Neural crest cell (in vitro differentiated cells): Measurements from ENCODE around the gene BMPER. TPM values are rescaled to one million over a fixed set of nuclear protein-coding genes. Genes with fewer than 3 reads are reported as not detected.

Source experiments
- DNase-seq: peaks from one replicate; pipeline ENCODE4 v3.0.0; 2021; ENCODE audit warnings: low read depth, mixed read lengths, low spot score
- H3K27ac Mint-ChIP-seq: one replicate; pipeline ENCODE4 v1.8.0; 2021; ENCODE audit warnings: mild to moderate bottlenecking, mixed read lengths; ENCODE audit not compliant: unreplicated experiment
- H3K27me3 Mint-ChIP-seq: 2 replicates; pipeline ENCODE4 v1.8.0; 2021; ENCODE audit warnings: low read depth, mild to moderate bottlenecking, mixed read lengths
- H3K36me3 Mint-ChIP-seq: 2 replicates; pipeline ENCODE4 v1.8.0; 2021; ENCODE audit warnings: low read depth, mild to moderate bottlenecking, mixed read lengths
- H3K4me1 Mint-ChIP-seq: 2 replicates; pipeline ENCODE4 v1.8.0; 2021; ENCODE audit warnings: mixed read lengths
- H3K4me3 Mint-ChIP-seq: one replicate; pipeline ENCODE4 v1.8.0; 2021; ENCODE audit warnings: mild to moderate bottlenecking, mixed read lengths
- H3K9me3 Mint-ChIP-seq: 2 replicates; pipeline ENCODE4 v1.8.0; 2021; ENCODE audit warnings: mixed read lengths
- total RNA-seq: library from RNA; stranded (reverse); gene quantifications from 2 replicates; pipeline ENCODE4 v1.2.1, GENCODE V29; 2021
- TF ChIP-seq, protein P1 (sequence below): fragments of 200-600 bp; sonication (generic); conservative IDR thresholded peaks from 2 replicates; pipeline ENCODE4 v1.5.0; 2021; ENCODE audit warnings: antibody characterized with exemption, mild to moderate bottlenecking

Gene BMPER
- total RNA-seq, 1 donor from 2014 or later, result not detected

DNA sequence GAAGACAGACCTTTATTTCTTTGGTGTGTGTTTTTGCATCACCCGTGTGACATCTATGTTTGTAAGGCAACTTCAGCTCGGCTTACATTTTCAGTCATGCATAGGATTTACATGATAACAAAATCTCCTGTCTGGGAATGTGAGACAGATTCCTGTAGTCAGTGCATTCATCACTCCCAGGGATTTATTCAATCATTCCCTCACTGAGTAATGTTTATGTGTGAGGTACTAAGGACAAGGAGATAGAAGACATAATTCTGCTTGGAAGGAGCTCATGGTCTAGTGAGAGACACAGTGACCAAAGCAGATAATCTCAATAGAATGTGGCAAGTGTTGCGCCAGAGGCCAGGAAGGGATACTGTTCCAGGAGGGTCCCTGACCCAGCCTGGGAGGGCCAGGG is 35.2 kb upstream of the BMPER start:
- Mint-ChIP-seq H3K36me3 (no peaks in the 10 kb centered on the region), H3K27ac (no peak overlapping the region), H3K27me3 (no peaks in the 10 kb centered on the region), H3K9me3 (no peaks in the 10 kb centered on the region), H3K4me1 (peaks cover 7% of the 10 kb centered on the region), H3K4me3 (no peak overlapping the region)
- no peak for DNase-seq
- TF ChIP-seq, protein P1, sequence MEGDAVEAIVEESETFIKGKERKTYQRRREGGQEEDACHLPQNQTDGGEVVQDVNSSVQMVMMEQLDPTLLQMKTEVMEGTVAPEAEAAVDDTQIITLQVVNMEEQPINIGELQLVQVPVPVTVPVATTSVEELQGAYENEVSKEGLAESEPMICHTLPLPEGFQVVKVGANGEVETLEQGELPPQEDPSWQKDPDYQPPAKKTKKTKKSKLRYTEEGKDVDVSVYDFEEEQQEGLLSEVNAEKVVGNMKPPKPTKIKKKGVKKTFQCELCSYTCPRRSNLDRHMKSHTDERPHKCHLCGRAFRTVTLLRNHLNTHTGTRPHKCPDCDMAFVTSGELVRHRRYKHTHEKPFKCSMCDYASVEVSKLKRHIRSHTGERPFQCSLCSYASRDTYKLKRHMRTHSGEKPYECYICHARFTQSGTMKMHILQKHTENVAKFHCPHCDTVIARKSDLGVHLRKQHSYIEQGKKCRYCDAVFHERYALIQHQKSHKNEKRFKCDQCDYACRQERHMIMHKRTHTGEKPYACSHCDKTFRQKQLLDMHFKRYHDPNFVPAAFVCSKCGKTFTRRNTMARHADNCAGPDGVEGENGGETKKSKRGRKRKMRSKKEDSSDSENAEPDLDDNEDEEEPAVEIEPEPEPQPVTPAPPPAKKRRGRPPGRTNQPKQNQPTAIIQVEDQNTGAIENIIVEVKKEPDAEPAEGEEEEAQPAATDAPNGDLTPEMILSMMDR, result no peak

DNA sequence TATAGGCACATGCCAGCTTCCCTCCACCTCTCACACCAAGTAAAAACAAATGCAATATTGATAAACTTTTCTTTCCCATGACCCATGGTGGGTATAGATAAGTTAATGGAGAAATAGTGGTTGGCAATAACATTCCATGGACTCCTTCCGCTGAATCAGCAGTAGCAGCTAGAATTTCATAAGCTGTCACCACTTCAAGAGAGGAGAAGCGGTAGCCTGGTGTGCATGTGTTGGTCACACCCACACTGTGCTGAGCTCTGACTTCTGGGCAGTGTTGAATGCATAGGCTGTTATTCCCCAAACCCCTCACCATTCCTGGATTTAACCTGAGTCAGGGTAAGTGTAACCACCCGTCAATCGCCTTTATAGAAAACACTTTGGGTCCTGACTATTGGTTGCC is 32.5 kb upstream of the BMPER start:
- no peaks in the 10 kb centered on the region for H3K27me3 Mint-ChIP-seq
- TF ChIP-seq, protein P1, result no peak
- no peak overlapping the region for H3K27ac Mint-ChIP-seq
- no peak for DNase-seq
- H3K9me3 Mint-ChIP-seq, result no peaks in the 10 kb centered on the region
- H3K4me1 Mint-ChIP-seq, result peaks cover 7% of the 10 kb centered on the region
- H3K36me3 Mint-ChIP-seq, result no peaks in the 10 kb centered on the region
- no peak overlapping the region for H3K4me3 Mint-ChIP-seq

DNA sequence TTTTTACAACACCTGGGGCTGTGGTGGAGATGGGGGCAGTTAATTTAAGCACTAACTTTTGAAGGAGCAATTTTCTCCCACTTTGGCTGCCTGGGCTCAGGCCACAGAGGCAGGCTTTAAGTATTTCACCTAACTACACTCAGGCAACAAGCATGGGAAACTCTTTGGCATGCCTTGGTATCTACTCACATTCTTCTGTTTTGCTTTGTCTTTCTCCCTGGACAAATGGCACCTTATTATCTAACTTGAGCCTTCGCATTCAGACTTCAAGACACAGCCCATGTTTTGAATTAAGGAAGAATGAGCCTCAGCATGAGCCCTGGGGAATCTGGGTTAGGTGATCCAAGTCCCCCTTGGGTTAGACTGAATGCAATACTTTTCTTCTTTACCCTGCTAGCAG is 31.8 kb upstream of the BMPER start:
- H3K36me3 Mint-ChIP-seq, result no peaks in the 10 kb centered on the region
- no peak overlapping the region for H3K27ac Mint-ChIP-seq
- H3K9me3 Mint-ChIP-seq, result no peaks in the 10 kb centered on the region
- no peak for DNase-seq
- H3K27me3 Mint-ChIP-seq, result no peaks in the 10 kb centered on the region
- no peak overlapping the region for H3K4me3 Mint-ChIP-seq
- TF ChIP-seq, protein P1, result no peak
- peaks cover 7% of the 10 kb centered on the region for H3K4me1 Mint-ChIP-seq

DNA sequence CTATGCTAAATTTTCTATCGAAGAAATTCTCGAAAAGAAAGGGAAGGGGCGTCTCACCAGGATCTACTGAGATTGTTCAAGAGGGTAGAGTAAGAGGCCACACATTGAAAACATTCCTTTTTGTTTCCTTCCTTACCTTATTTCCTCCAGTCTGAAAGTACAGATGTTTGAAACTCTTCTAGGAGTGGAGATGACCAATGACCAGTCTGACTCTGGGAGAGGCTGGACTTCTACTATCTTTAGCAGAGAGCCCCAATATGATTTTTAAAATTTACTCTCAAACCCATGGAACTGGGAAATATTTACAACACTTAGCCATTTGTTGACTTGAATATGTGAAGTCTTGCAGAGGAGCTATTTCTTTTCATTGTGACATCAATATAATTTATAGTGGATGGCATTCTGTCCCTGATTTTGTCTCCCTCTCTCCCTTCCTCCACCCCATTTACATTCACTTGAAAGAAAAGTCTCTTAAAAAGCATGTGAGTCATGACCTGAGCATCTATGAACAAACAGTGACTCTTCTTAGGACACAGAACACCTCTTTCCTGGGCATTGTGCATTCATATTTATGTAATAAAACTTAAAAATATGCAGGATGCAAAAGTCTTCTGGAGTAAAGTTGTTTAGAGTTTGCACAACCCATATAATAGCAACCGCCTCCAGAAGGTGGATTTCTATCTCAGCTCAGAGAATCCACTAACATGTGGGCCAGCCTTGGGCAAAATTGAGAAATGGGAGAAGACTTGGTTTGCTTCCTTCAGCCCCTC is 31.2 kb upstream of the BMPER start:
- no peaks in the 10 kb centered on the region for H3K36me3 Mint-ChIP-seq
- peaks cover 7% of the 10 kb centered on the region for H3K4me1 Mint-ChIP-seq
- no peak for DNase-seq
- TF ChIP-seq, protein P1, result no peak
- H3K9me3 Mint-ChIP-seq, result no peaks in the 10 kb centered on the region
- H3K4me3 Mint-ChIP-seq, result no peak overlapping the region
- no peak overlapping the region for H3K27ac Mint-ChIP-seq
- H3K27me3 Mint-ChIP-seq, result no peaks in the 10 kb centered on the region

DNA sequence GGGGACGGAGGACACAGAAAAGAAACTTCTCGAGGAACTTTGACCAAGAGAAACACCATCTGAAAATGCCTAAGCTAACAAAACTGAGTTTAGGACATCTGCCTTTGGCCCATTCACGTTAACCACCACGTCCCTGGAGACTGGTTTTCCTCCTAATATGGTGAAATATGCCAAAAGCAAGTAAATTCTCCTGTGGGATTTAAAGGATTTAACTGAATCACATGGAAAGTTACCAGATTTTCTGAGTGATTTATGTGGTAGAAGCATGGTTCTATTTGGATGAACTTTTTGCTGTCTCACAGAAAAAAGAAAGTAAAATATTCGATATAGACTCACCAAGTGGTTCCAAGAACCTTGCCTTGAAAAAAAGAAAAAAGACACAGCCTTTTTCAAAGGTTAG is 30.4 kb upstream of the BMPER start:
- TF ChIP-seq, protein P1, result no peak
- DNase-seq, result no peak
- H3K27me3 Mint-ChIP-seq, result no peaks in the 10 kb centered on the region
- H3K36me3 Mint-ChIP-seq, result no peaks in the 10 kb centered on the region
- H3K9me3 Mint-ChIP-seq, result no peaks in the 10 kb centered on the region
- H3K4me1 Mint-ChIP-seq, result peaks cover 3% of the 10 kb centered on the region
- H3K4me3 Mint-ChIP-seq, result no peak overlapping the region
- H3K27ac Mint-ChIP-seq, result no peak overlapping the region
